Vagina (tissue), 2 donors: ENCODE measurements around the gene PCAT7.

Experiments used
- POLR2AphosphoS5 ChIP-seq, 2 donors: sonication (generic); formaldehyde crosslinking; IDR thresholded peaks; one replicate each; pipeline ENCODE4 v1.9.0; 2017; ENCODE audit warnings: antibody characterized with exemption in 2 of 2, mild to moderate bottlenecking in 2 of 2, low read depth in 1 of 2; ENCODE audit not compliant: insufficient read depth in 1 of 2
- TF ChIP-seq, protein P1 (sequence below), 3 experiments: fragments of 450-650 bp in 2 of 3; fragments of 200-600 bp in 1 of 3; sonication (generic) in 1 of 3; IDR thresholded peaks; one replicate each; pipeline ENCODE4 v1.5.1; 2017 to 2019; ENCODE audit warnings: antibody characterized with exemption in 3 of 3, mild to moderate bottlenecking in 2 of 3, moderate library complexity in 2 of 3

DNA sequence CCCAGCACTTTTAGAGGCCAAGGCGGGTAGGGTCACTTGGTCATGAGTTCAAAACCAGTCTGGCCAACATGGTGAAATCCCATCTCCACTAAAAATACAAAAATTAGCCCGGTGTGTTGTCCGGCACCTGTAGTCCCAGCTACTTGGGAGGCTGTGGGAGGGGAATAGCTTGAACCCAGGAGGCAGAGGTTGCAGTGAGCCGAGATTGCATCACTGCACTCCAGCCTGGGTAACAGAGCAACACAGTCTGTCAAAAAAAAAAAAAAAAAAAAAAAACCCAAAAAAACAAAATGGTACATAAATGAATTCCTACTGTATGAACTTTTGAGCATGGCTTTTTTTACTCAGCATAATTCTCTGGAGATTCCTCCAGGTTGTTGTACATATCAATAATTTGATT, 37.6 kb upstream of the PCAT7 start:
- TF ChIP-seq, protein P1, sequence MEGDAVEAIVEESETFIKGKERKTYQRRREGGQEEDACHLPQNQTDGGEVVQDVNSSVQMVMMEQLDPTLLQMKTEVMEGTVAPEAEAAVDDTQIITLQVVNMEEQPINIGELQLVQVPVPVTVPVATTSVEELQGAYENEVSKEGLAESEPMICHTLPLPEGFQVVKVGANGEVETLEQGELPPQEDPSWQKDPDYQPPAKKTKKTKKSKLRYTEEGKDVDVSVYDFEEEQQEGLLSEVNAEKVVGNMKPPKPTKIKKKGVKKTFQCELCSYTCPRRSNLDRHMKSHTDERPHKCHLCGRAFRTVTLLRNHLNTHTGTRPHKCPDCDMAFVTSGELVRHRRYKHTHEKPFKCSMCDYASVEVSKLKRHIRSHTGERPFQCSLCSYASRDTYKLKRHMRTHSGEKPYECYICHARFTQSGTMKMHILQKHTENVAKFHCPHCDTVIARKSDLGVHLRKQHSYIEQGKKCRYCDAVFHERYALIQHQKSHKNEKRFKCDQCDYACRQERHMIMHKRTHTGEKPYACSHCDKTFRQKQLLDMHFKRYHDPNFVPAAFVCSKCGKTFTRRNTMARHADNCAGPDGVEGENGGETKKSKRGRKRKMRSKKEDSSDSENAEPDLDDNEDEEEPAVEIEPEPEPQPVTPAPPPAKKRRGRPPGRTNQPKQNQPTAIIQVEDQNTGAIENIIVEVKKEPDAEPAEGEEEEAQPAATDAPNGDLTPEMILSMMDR (IDR thresholded peaks at IDR 0.05) = no peak
- no peak for TF ChIP-seq POLR2AphosphoS5 (IDR thresholded peaks at IDR 0.05; ENCODE audit: insufficient read depth in 1 of 2, low read depth in 1 of 2)
